Neuronal stem cell (in vitro differentiated cells): Measurements from ENCODE around the gene PARD3B.

Experiments used
- DNase-seq: peaks from one replicate; pipeline ENCODE4 v3.0.0-alpha.2; 2013; ENCODE audit warnings: low spot score
- H2AFZ ChIP-seq: one replicate; pipeline ENCODE4 v1.6.1; 2013; ENCODE audit warnings: mild to moderate bottlenecking, low read length, inconsistent platforms
- H2AK5ac ChIP-seq: 2 replicates; pipeline ENCODE4 v1.6.1; 2013; ENCODE audit warnings: low read depth, mild to moderate bottlenecking, inconsistent platforms, low read length, moderate library complexity, mixed read lengths
- H2BK120ac ChIP-seq: 2 replicates; pipeline ENCODE4 v1.6.1; 2013; ENCODE audit warnings: low read depth, mild to moderate bottlenecking, inconsistent platforms, low read length, moderate library complexity, mixed read lengths
- H2BK12ac ChIP-seq: one replicate; pipeline ENCODE4 v1.6.1; 2013; ENCODE audit warnings: low read length, inconsistent platforms
- H2BK15ac ChIP-seq: 2 replicates; pipeline ENCODE4 v1.6.1; 2013; ENCODE audit warnings: mild to moderate bottlenecking, low read length, inconsistent platforms, mixed read lengths
- H2BK5ac ChIP-seq: one replicate; pipeline ENCODE4 v1.6.1; 2013; ENCODE audit warnings: inconsistent platforms, mild to moderate bottlenecking, low read length, moderate library complexity
- H3K14ac ChIP-seq: one replicate; pipeline ENCODE4 v1.6.1; 2013; ENCODE audit warnings: low read length, inconsistent platforms
- H3K18ac ChIP-seq: 2 replicates; pipeline ENCODE4 v1.6.1; 2013; ENCODE audit warnings: low read length, inconsistent platforms
- H3K23ac ChIP-seq: 2 replicates; pipeline ENCODE4 v1.6.1; 2013; ENCODE audit warnings: low read depth, mild to moderate bottlenecking, mixed read lengths, low read length, inconsistent platforms; ENCODE audit not compliant: poor library complexity
- H3K27ac ChIP-seq: replicated peaks from 3 replicates; pipeline ENCODE4 v1.5.1; 2013; ENCODE audit warnings: low read length, inconsistent platforms
- H3K27me3 ChIP-seq, 3 experiments: 2 replicates each; pipeline ENCODE4 v1.6.1; 2013; ENCODE audit warnings: low read length in 3 of 3, mild to moderate bottlenecking in 2 of 3, inconsistent platforms in 1 of 3, low read depth in 1 of 3, mixed read lengths in 1 of 3, moderate library complexity in 1 of 3; ENCODE audit not compliant: control insufficient read depth in 3 of 3, insufficient read depth in 3 of 3
- H3K36me3 ChIP-seq, 2 donors: replicated peaks in 1 of 2; 2 replicates each; pipeline ENCODE4 v1.6.1; 2013; ENCODE audit warnings: low read length in 2 of 2; ENCODE audit not compliant: control insufficient read depth in 2 of 2, insufficient read depth in 2 of 2
- H3K4ac ChIP-seq: 2 replicates; pipeline ENCODE4 v1.6.1; 2013; ENCODE audit warnings: inconsistent platforms, mild to moderate bottlenecking, low read length, moderate library complexity
- H3K4me1 ChIP-seq, 2 donors: 1 replicate in 1 of 2; 2 replicates in 1 of 2; pipeline ENCODE4 v1.6.1; 2013; ENCODE audit warnings: low read length in 2 of 2, low read depth in 1 of 2; ENCODE audit not compliant: control insufficient read depth in 2 of 2, insufficient read depth in 1 of 2
- H3K4me2 ChIP-seq: one replicate; pipeline ENCODE4 v1.6.1; 2013; ENCODE audit warnings: mild to moderate bottlenecking, low read length, inconsistent platforms; ENCODE audit not compliant: insufficient read depth, poor library complexity, severe bottlenecking
- H3K4me3 ChIP-seq, 2 donors: 2 replicates each; pipeline ENCODE4 v1.5.1; 2013; ENCODE audit warnings: low read length in 2 of 2, mild to moderate bottlenecking in 2 of 2, inconsistent platforms in 1 of 2, moderate library complexity in 1 of 2
- H3K79me1 ChIP-seq: one replicate; pipeline ENCODE4 v1.6.1; 2013; ENCODE audit warnings: low read depth, mild to moderate bottlenecking, inconsistent platforms, low read length, moderate library complexity
- H3K9ac ChIP-seq: one replicate; pipeline ENCODE4 v1.6.1; 2013; ENCODE audit warnings: mild to moderate bottlenecking, low read depth, low read length, inconsistent platforms; ENCODE audit not compliant: poor library complexity
- H3K9me3 ChIP-seq, 2 donors: replicated peaks in 1 of 2; 2 replicates each; pipeline versions ENCODE3 to v1.6.1; 2013; ENCODE audit warnings: low read length in 2 of 2, mild to moderate bottlenecking in 2 of 2, inconsistent platforms in 1 of 2, low read depth in 1 of 2, mixed read lengths in 1 of 2, moderate library complexity in 1 of 2; ENCODE audit not compliant: control insufficient read depth in 2 of 2, insufficient read depth in 1 of 2
- H4K8ac ChIP-seq: one replicate; pipeline ENCODE4 v1.6.1; 2013; ENCODE audit warnings: low read depth, mild to moderate bottlenecking, inconsistent platforms, low read length, moderate library complexity
- H4K91ac ChIP-seq: one replicate; pipeline ENCODE4 v1.6.1; 2013; ENCODE audit warnings: low read length, low read depth, mild to moderate bottlenecking, inconsistent platforms; ENCODE audit not compliant: poor library complexity
- WGBS, 2 donors: extraction: QIAGEN DNeasy Blood & Tissue Kit; methylation state at CpG; one replicate each; pipeline ENCODE4 v1.1.7; 2013; ENCODE audit warnings: missing lambda C conversion rate in 2 of 2, mixed read lengths in 1 of 2; ENCODE audit not compliant: insufficient read length in 2 of 2, insufficient replicate concordance in 1 of 2; ENCODE audit errors: extremely low coverage in 2 of 2; 5-methylcytosine and 5-hydroxymethylcytosine counted together

The PARD3B gene

GRCh38 chr2:205411558-205411957 is 866.3 kb downstream of the PARD3B start:
- no peak overlapping the region for H3K18ac ChIP-seq
- no peak overlapping the region for H2AFZ ChIP-seq
- H3K14ac ChIP-seq: no peak overlapping the region
- no peak overlapping the region for H3K4me3 ChIP-seq
- H4K8ac ChIP-seq: no peak overlapping the region
- no peaks in the 10 kb centered on the region for H3K4me1 ChIP-seq
- no peak overlapping the region for H3K9ac ChIP-seq
- no peaks in the 10 kb centered on the region for H3K9me3 ChIP-seq
- H3K27ac ChIP-seq: no peak overlapping the region
- no peak overlapping the region for H2BK12ac ChIP-seq
- no peak overlapping the region for H2BK120ac ChIP-seq
- H3K79me1 ChIP-seq: no peaks in the 10 kb centered on the region
- DNase-seq: no peak
- no CpG with 5 or more reads among the region's 4 CpGs for WGBS, 2 donors
- no peak overlapping the region for H2BK15ac ChIP-seq
- no peak overlapping the region for H3K4me2 ChIP-seq
- no peaks in the 10 kb centered on the region for H3K27me3 ChIP-seq
- H3K23ac ChIP-seq: no peak overlapping the region
- no peak overlapping the region for H4K91ac ChIP-seq
- no peak overlapping the region for H2BK5ac ChIP-seq
- no peaks in the 10 kb centered on the region for H3K36me3 ChIP-seq
- no peak overlapping the region for H3K4ac ChIP-seq
- no peak overlapping the region for H2AK5ac ChIP-seq

- no peak for DNase-seq
- H3K36me3 ChIP-seq: no peaks in the 10 kb centered on the region
- no peak overlapping the region for H2BK120ac ChIP-seq
- no peak overlapping the region for H2AFZ ChIP-seq
- no peak overlapping the region for H3K23ac ChIP-seq
- H3K4me3 ChIP-seq: no peak overlapping the region
- no peak overlapping the region for H2BK5ac ChIP-seq
- no peak overlapping the region for H3K18ac ChIP-seq
- no peak overlapping the region for H4K91ac ChIP-seq
- H3K9ac ChIP-seq: no peak overlapping the region
- no CpG with 5 or more reads among the region's 4 CpGs for WGBS, 2 donors
- H3K79me1 ChIP-seq: no peaks in the 10 kb centered on the region
- H3K9me3 ChIP-seq: no peaks in the 10 kb centered on the region
- H2BK12ac ChIP-seq: no peak overlapping the region
- H3K27ac ChIP-seq: no peak overlapping the region
- H2BK15ac ChIP-seq: no peak overlapping the region
- H3K27me3 ChIP-seq: no peaks in the 10 kb centered on the region
- no peak overlapping the region for H2AK5ac ChIP-seq
- no peak overlapping the region for H4K8ac ChIP-seq
- no peaks in the 10 kb centered on the region for H3K4me1 ChIP-seq
- no peak overlapping the region for H3K4ac ChIP-seq
- no peak overlapping the region for H3K14ac ChIP-seq
- no peak overlapping the region for H3K4me2 ChIP-seq
These were observed 879.1 kb downstream of the PARD3B start for GRCh38 chr2:205424326-205424725.

GRCh38 chr2:205425102-205425501 is 879.8 kb downstream of the PARD3B start:
- H3K23ac ChIP-seq: no peak overlapping the region
- H3K79me1 ChIP-seq: no peaks in the 10 kb centered on the region
- no peaks in the 10 kb centered on the region for H3K4me1 ChIP-seq
- no peak overlapping the region for H2AK5ac ChIP-seq
- H2BK15ac ChIP-seq: no peak overlapping the region
- DNase-seq: no peak
- H3K27ac ChIP-seq: no peak overlapping the region
- H2BK12ac ChIP-seq: no peak overlapping the region
- H3K27me3 ChIP-seq: no peaks in the 10 kb centered on the region
- no peak overlapping the region for H3K14ac ChIP-seq
- H3K4ac ChIP-seq: no peak overlapping the region
- no peak overlapping the region for H2AFZ ChIP-seq
- H4K8ac ChIP-seq: no peak overlapping the region
- no peak overlapping the region for H4K91ac ChIP-seq
- no peak overlapping the region for H3K9ac ChIP-seq
- WGBS, 2 donors: no CpG with 5 or more reads among the region's 2 CpGs
- no peak overlapping the region for H3K4me3 ChIP-seq
- no peaks in the 10 kb centered on the region for H3K36me3 ChIP-seq
- H3K9me3 ChIP-seq: no peaks in the 10 kb centered on the region
- no peak overlapping the region for H2BK5ac ChIP-seq
- H3K18ac ChIP-seq: no peak overlapping the region
- no peak overlapping the region for H2BK120ac ChIP-seq
- H3K4me2 ChIP-seq: no peak overlapping the region

- no peak for DNase-seq
- Histone ChIP-seq H2BK12ac (no peak overlapping the region), H2AFZ (no peak overlapping the region), H3K14ac (no peak overlapping the region), H3K4me3 (no peak overlapping the region), H3K18ac (no peak overlapping the region), H4K91ac (no peak overlapping the region), H3K4ac (no peak overlapping the region), H2BK120ac (no peak overlapping the region), H3K27ac (no peak overlapping the region), H4K8ac (no peak overlapping the region), H3K4me1 (no peaks in the 10 kb centered on the region), H2AK5ac (no peak overlapping the region), H2BK15ac (no peak overlapping the region), H3K27me3 (no peaks in the 10 kb centered on the region), H3K9ac (no peak overlapping the region), H3K36me3 (no peaks in the 10 kb centered on the region), H3K79me1 (no peaks in the 10 kb centered on the region), H3K9me3 (no peaks in the 10 kb centered on the region), H3K23ac (no peak overlapping the region), H2BK5ac (no peak overlapping the region), H3K4me2 (no peak overlapping the region)
- WGBS, 2 donors: no CpG with 5 or more reads among the region's 3 CpGs
These were observed 881.8 kb downstream of the PARD3B start for GRCh38 chr2:205427112-205427511.
